Neural progenitor cell (in vitro differentiated cells): Measurements from ENCODE around the gene SRPK1.

Source experiments
- CTCF ChIP-seq: fragments of 200-600 bp; sonication (generic); IDR thresholded peaks from 2 replicates; pipeline ENCODE4 v1.5.1; 2017; ENCODE audit warnings: antibody characterized with exemption, mild to moderate bottlenecking
- EZH2 ChIP-seq: fragments of 200-600 bp; sonication (generic); IDR thresholded peaks from 2 replicates; pipeline ENCODE4 v1.6.1; 2017; ENCODE audit warnings: antibody characterized with exemption, mild to moderate bottlenecking, moderate library complexity
- EZH2phosphoT487 ChIP-seq: fragments of 200-600 bp; sonication (generic); IDR thresholded peaks from 2 replicates; pipeline ENCODE4 v1.6.1; 2017; ENCODE audit warnings: antibody characterized with exemption

DNA sequence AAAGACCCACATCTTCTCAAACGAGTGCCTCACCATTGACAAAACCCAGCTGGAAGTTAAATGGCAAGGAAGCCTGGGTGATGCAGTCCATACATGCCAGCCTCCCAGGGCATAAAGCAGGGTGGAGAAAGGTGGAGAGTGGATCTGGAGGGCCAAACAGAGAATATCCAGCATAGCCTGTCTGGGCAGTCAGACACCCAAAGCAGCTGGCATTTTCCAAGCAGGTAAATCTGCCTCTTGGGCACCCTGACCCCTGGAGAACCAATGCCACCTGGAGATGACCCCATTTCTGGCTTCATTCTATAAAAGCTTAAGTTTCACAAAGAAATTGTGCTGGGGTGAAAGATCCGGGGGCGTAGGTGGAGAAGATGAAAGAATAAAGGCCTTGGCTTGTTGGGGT, 5.1 kb upstream of the SRPK1 start:
- TF ChIP-seq CTCF, result no peak
- no peak for TF ChIP-seq EZH2phosphoT487
- TF ChIP-seq EZH2, result no peak
